Thoracic aorta (tissue), 2 donors: ENCODE measurements around the gene FSHB. TPM values are rescaled to one million over a fixed set of nuclear protein-coding genes. Genes with fewer than 3 reads are reported as not detected.

Experiments used
- ATAC-seq: fragments of 150-250 bp; one replicate; pipeline ENCODE4 v1.8.0; 2017; ENCODE audit warnings: low read depth; ENCODE audit not compliant: insufficient number of reproducible peaks, low FRiP score
- DNase-seq: peaks from one replicate; pipeline ENCODE4 v3.0.0-alpha.2; 2020; ENCODE audit warnings: low spot score
- H3K27ac ChIP-seq, 2 donors: fragments of 200-600 bp; sonication (generic); 1 replicate in 1 of 2; 2 replicates in 1 of 2; pipeline ENCODE4 v1.5.1; 2016; ENCODE audit warnings: mild to moderate bottlenecking in 2 of 2, moderate library complexity in 2 of 2
- H3K27me3 ChIP-seq: fragments of 200-600 bp; sonication (generic); replicated peaks from 2 replicates; pipeline ENCODE4 v1.6.0; 2016; ENCODE audit warnings: mild to moderate bottlenecking; ENCODE audit not compliant: insufficient read depth
- H3K36me3 ChIP-seq: fragments of 200-600 bp; sonication (generic); one replicate; pipeline ENCODE4 v1.5.1; 2016
- H3K4me1 ChIP-seq, 2 donors: fragments of 200-600 bp; sonication (generic); 1 replicate in 1 of 2; 2 replicates in 1 of 2; pipeline versions ENCODE4 v1.5.1 to v1.6.0; 2016; ENCODE audit warnings: low read depth in 2 of 2, mild to moderate bottlenecking in 1 of 2; ENCODE audit not compliant: control insufficient read depth in 1 of 2
- H3K4me3 ChIP-seq: fragments of 200-600 bp; sonication (generic); 2 replicates; pipeline ENCODE4 v1.5.1; 2016; ENCODE audit warnings: mild to moderate bottlenecking
- H3K9me3 ChIP-seq: fragments of 200-600 bp; sonication (generic); 2 replicates; pipeline ENCODE4 v1.5.1; 2016
- CTCF ChIP-seq: fragments of 200-600 bp; sonication (generic); IDR thresholded peaks from one replicate; pipeline ENCODE4 v1.5.1; 2019; ENCODE audit warnings: antibody characterized with exemption
- total RNA-seq, 2 donors: library from RNA; depleted of rRNA; stranded (reverse); fragments of >200 nt; gene quantifications; one replicate each; pipeline versions ENCODE4 v1.1.0 to v1.2.3, GENCODE V29; 2016

FSHB gene
- total RNA-seq, 2 donors from 2014 or later: not detected

GRCh38 chr11:30203850-30204249 is 27.0 kb upstream of the FSHB start:
- H3K9me3 ChIP-seq: no peaks in the 10 kb centered on the region
- H3K27ac ChIP-seq: no peak overlapping the region
- H3K4me3 ChIP-seq: no peak overlapping the region
- DNase-seq (no peak), ATAC-seq (no peak)
- H3K4me1 ChIP-seq: no peaks in the 10 kb centered on the region
- no peaks in the 10 kb centered on the region for H3K36me3 ChIP-seq
- TF ChIP-seq CTCF: no peak
- H3K27me3 ChIP-seq: no peaks in the 10 kb centered on the region

GRCh38 chr11:30206249-30206996 is 24.4 kb upstream of the FSHB start:
- no peaks in the 10 kb centered on the region for H3K4me1 ChIP-seq
- no peak overlapping the region for H3K4me3 ChIP-seq
- no peak for TF ChIP-seq CTCF
- H3K36me3 ChIP-seq: no peaks in the 10 kb centered on the region
- ATAC-seq: no peak
- DNase-seq: no peak
- H3K9me3 ChIP-seq: no peaks in the 10 kb centered on the region
- no peaks in the 10 kb centered on the region for H3K27me3 ChIP-seq
- no peak overlapping the region for H3K27ac ChIP-seq

- no peaks in the 10 kb centered on the region for H3K4me1 ChIP-seq
- no peaks in the 10 kb centered on the region for H3K27me3 ChIP-seq
- H3K4me3 ChIP-seq: no peak overlapping the region
- no peaks in the 10 kb centered on the region for H3K36me3 ChIP-seq
- no peak overlapping the region for H3K27ac ChIP-seq
- no peaks in the 10 kb centered on the region for H3K9me3 ChIP-seq
- no peak for DNase-seq
- ATAC-seq: no peak
- TF ChIP-seq CTCF: no peak
Observed at GRCh38 chr11:30210357-30210756, 20.5 kb upstream of the FSHB start.

GRCh38 chr11:30216534-30216933 is 14.3 kb upstream of the FSHB start:
- Histone ChIP-seq H3K27ac (no peak overlapping the region), H3K36me3 (no peaks in the 10 kb centered on the region), H3K9me3 (no peaks in the 10 kb centered on the region), H3K4me1 (no peaks in the 10 kb centered on the region), H3K4me3 (no peak overlapping the region), H3K27me3 (no peaks in the 10 kb centered on the region)
- no peak for TF ChIP-seq CTCF
- DNase-seq (no peak), ATAC-seq (no peak)

GRCh38 chr11:30218278-30218677 is 12.5 kb upstream of the FSHB start:
- ATAC-seq: no peak
- H3K9me3 ChIP-seq: no peaks in the 10 kb centered on the region
- no peaks in the 10 kb centered on the region for H3K36me3 ChIP-seq
- no peak for DNase-seq
- H3K4me3 ChIP-seq: no peak overlapping the region
- no peaks in the 10 kb centered on the region for H3K4me1 ChIP-seq
- no peak for TF ChIP-seq CTCF
- no peaks in the 10 kb centered on the region for H3K27me3 ChIP-seq
- no peak overlapping the region for H3K27ac ChIP-seq
